ENCODE data around the gene ACP7.

ACP7 gene

DNA sequence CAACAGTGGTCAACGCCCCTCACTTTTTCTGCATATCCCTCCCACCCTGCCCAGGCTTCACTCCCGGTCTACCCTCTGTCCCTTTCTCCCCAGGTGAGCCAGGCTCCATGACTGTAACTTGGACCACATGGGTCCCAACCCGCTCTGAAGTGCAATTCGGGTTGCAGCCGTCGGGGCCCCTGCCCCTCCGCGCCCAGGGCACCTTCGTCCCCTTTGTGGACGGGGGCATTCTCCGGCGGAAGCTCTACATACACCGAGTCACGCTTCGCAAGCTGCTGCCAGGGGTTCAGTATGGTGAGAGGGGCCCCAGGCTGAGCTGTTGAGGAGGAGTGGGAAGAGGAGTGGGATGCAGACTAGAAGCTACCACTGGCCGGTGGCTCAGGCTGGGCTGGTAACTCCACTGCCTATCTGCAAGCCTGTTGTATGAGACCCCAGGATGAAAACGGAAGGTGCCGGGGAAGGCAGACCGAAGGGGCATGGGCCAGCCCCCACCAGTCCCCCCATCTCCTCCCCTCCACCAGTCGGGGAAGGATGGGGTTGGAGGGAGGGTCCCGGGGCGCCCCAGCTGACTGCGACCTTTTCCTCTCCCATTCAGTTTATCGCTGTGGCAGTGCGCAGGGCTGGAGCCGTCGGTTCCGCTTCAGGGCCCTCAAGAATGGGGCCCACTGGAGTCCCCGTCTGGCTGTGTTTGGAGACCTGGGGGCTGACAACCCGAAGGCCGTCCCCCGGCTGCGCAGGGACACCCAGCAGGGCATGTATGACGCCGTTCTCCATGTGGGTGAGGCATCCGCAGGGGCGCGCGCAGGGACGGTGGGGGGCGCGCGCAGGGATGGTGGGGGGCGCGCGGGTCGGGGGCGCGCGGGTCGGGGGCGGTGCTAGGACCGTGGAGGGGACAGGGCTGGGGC lies 14.4 kb downstream of the ACP7 start:
- no peak overlapping the region for H3K4me3 ChIP-seq (ENCODE audit: low read length)
- TF ChIP-seq, protein P1, sequence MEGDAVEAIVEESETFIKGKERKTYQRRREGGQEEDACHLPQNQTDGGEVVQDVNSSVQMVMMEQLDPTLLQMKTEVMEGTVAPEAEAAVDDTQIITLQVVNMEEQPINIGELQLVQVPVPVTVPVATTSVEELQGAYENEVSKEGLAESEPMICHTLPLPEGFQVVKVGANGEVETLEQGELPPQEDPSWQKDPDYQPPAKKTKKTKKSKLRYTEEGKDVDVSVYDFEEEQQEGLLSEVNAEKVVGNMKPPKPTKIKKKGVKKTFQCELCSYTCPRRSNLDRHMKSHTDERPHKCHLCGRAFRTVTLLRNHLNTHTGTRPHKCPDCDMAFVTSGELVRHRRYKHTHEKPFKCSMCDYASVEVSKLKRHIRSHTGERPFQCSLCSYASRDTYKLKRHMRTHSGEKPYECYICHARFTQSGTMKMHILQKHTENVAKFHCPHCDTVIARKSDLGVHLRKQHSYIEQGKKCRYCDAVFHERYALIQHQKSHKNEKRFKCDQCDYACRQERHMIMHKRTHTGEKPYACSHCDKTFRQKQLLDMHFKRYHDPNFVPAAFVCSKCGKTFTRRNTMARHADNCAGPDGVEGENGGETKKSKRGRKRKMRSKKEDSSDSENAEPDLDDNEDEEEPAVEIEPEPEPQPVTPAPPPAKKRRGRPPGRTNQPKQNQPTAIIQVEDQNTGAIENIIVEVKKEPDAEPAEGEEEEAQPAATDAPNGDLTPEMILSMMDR (conservative IDR thresholded peaks at IDR 0.05; ENCODE audit: low read length) = no peak
- no peak for DNase-seq (ENCODE audit: low read depth)

DNA sequence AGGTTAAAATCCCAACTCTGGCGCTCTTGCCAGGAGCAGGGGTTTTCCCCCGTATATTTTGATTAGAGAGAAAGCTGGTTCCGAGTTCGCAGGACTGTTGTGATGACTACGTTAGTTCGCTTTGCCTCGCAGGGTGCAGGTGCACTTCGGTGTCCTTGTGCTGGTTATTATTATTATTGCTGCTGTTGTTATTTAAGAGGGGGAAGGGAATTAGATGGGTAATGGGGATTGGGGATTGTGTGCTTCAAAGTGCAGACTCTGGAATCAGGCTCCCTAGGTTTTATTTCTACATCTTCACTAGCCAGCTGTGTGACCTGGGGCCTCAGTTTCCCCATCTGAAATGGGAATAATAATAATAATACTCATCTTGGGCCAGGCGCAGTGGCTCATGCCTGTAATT lies 15.2 kb downstream of the ACP7 start:
- DNase-seq (ENCODE audit: low read depth) = no peak
- TF ChIP-seq, protein P1 (conservative IDR thresholded peaks at IDR 0.05; ENCODE audit: low read length) = no peak
- H3K4me3 ChIP-seq (ENCODE audit: low read length) = no peak overlapping the region

DNA sequence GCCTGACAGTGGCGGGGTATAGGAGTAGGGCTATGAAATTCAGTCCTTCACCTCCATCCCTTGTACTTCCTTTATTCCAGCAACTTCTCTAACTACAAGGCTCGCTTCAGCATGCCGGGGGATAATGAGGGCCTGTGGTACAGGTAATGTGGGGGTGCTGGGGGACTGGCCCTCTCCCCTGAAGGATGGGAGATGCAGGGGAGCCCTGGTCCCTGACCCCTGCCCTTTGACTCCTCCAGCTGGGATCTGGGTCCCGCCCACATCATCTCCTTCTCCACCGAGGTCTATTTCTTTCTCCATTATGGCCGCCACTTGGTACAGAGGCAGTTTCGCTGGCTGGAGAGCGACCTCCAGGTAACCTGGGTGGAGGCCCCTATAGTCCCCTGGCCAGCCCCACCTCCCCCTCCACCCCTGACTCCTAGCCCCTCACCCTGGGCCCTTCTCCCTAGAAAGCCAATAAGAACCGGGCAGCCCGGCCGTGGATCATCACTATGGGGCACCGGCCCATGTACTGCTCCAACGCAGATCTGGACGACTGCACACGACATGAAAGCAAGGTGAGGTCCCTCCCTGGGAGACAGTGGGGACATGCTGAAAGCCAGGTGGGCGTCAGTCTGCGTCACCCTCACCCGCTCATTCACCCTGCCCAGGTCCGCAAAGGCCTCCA lies 16.5 kb downstream of the ACP7 start:
- DNase-seq (ENCODE audit: low read depth) = no peak
- TF ChIP-seq, protein P1 (conservative IDR thresholded peaks at IDR 0.05; ENCODE audit: low read length) = no peak
- no peak overlapping the region for H3K4me3 ChIP-seq (ENCODE audit: low read length)

DNA sequence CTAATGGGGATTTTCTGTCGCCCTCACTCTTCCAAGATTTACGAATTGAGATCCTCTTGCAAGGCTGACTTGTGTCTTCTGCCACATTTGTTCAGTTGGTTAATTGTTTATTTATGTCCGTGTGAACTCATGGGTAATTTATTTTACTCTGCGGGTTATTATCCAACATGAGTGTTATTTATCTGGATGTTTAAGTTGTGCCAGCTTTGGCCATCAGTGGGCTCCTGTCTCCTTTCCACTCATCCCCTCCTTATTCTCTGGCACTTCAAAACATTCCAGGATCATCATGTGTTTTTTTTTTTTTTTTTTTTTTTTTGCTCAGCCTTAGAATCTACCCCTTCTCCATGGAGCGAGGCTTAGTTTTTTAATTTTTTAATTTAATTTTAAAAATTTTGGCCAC lies 19.0 kb downstream of the ACP7 start:
- no peak for DNase-seq (ENCODE audit: low read depth)
- TF ChIP-seq, protein P1 (conservative IDR thresholded peaks at IDR 0.05; ENCODE audit: low read length) = no peak
- no peak overlapping the region for H3K4me3 ChIP-seq (ENCODE audit: low read length)

DNA sequence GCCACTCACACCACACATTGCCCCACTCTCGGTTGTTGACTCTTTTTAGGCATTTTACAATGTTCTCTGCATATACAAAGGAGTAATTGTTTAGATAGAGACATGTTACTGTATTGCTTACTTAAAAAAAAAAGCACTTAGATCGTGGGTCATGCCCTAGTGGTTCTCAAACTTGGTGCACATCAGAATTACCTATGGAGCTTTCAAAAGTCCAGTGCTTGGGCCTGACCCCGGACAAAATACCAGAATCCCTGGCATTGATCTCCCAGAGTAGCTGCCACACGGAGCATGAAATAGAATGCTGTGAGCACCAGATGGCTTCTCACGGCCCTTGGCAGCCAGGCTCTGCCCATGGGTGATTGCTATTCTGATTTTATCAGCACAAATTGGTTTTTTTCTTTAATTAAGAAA lies 20.0 kb downstream of the ACP7 start:
- no peak for DNase-seq (ENCODE audit: low read depth)
- TF ChIP-seq, protein P1 (conservative IDR thresholded peaks at IDR 0.05; ENCODE audit: low read length) = no peak
- H3K4me3 ChIP-seq (ENCODE audit: low read length) = no peak overlapping the region

DNA sequence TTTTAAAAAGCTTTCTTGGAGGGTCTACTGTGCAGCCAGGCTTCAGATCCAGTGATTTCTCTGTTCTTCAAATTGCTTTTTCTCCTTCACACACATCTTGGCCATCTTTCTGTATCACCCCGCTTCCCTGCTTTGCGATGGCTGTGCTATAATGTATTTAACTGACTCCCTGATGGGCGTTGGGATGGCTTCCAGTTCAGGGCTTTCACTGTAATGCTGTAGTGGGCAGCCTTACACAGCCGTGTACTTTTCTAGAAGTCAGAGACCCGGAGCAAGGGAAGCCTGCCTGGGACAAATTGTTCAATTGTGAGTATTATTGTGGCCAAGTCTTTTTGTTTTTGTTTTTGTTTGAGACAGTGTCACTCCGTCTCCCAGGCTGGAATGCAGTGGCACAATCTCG lies 22.0 kb downstream of the ACP7 start:
- no peak overlapping the region for H3K4me3 ChIP-seq (ENCODE audit: low read length)
- TF ChIP-seq, protein P1 (conservative IDR thresholded peaks at IDR 0.05; ENCODE audit: low read length) = no peak
- no peak for DNase-seq (ENCODE audit: low read depth)

DNA sequence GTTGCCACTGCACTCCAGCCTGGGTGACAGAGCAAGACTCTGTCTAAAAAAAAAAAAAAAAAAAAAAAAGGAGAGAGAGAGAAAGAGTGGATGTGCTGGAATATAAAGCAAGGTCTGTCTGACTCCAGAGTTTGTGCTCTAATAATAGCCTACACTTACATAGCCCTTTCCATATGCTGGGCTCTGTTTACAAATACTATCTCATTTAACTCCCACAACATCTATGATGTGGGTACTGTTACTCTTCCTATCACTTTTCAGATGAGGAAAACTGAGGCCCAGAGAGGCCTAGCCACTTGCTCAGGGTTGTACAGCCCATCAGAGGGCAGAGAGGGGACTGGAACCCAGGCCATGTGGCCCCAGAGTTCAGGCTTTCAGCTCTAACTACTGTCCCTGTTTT lies 25.5 kb downstream of the ACP7 start:
- no peak overlapping the region for H3K4me3 ChIP-seq (ENCODE audit: low read length)
- DNase-seq (ENCODE audit: low read depth) = no peak
- TF ChIP-seq, protein P1 (conservative IDR thresholded peaks at IDR 0.05; ENCODE audit: low read length) = no peak
